HG02852 (cell line): ENCODE measurements around the gene TXNDC16.

Experiments used
- ATAC-seq: cut with Tn5 transposase; IDR thresholded peaks from one replicate; pipeline ENCODE4 v1.9.1; 2021; ENCODE audit warnings: mild to moderate bottlenecking, moderate library complexity; ENCODE audit not compliant: unreplicated experiment

Gene TXNDC16

DNA sequence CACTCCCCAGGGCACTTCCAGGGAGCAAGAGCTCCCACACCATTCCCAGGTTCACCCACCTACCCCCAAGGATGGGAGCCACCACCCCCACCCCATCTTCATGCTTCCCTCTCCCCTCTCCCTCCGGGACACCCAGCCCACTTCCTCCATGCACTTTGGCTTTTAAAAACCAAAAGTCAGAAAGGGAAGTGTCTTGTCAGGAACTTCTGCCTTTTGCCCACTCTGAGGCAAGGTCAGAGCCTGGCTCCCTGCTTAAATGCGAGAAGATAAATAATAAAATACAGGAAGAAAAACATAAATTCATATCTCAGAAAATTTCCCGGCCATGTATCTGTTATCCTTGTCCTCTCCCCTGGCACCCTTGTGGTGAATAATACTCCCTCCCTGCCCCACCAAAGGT is 156.6 kb downstream of the TXNDC16 start:
- ATAC-seq: no peak

DNA sequence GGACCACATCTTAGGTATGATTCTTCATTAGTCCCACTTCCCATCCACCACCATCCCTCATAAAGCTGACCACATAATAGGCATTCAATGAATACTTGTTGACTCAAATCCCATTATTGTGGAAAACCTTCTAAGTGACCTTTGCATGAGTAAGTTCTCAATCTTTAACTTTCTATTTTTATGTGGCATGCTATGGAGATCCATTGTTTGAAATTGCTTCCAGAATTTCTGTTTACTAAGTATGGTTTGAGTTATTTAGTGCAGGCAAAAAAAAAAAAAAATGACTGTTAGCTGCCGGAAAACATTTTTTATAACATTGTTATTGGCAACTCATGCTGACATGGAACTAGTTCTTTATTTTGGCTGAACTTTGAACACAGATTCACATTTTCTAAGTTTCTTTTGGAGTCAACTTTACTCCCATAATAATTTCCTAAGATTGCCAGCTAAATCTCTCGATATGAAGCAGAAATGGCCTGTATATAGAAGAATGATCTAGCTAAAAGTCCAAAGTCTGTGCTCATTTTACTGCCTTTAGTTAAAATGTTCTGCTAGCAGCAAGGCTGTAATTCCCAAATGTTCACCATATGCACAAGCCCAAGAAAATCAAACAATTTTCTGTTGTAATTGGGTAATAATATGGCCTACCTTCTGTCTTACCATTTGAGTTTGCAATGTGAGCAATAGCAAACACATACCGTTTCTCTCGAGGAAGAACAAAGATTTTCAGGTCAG is 160.3 kb downstream of the TXNDC16 start:
- no peak for ATAC-seq
